GM18951 (cell line): ENCODE measurements around the gene C11orf16.
A peak's percentile ranks its signal among the peaks of the same experiment; 100 is the strongest.
"Not testable (repeated sequence)": the region's sequence is repeated elsewhere in the genome, so short reads cannot be mapped to it uniquely, and the experiment has no call there.

Source experiments
- POLR2A ChIP-seq: IDR thresholded peaks from 4 replicates; pipeline ENCODE4 v1.6.1; 2011; ENCODE audit warnings: mild to moderate bottlenecking; ENCODE audit not compliant: insufficient read length, insufficient read depth; ENCODE audit errors: extremely low read depth
- in situ Hi-C: fragments of 300-500 bp; cut with MboI; formaldehyde crosslinking; loops from one replicate; pipeline ENCODE4 v1.12.0; 2022; ENCODE audit warnings: low sequenced_read_pairs, mixed read lengths, inconsistent platforms; ENCODE audit not compliant: unreplicated experiment

Gene C11orf16

DNA sequence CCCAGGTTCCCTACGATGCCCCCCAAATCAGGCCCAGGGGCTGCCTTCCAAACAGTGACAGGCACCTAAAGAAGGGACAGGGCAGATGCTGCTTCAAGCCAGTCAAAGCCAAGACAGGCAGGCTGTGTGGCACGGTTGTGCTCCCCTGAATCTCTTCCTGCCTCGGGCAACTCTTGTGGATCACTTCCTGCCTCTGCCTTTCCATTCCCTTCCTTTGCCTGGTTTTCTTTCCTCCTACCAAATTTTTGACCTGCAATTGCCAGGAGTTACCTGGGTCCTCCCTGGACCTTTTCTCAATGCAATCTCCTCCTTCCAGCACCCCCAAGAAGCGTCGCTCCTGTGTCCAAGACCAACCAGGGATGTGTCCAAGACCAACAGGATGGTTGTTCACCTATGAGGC, 5.5 kb downstream of the C11orf16 start:
- no peak for TF ChIP-seq POLR2A
- in situ Hi-C loops = no loop called here

DNA sequence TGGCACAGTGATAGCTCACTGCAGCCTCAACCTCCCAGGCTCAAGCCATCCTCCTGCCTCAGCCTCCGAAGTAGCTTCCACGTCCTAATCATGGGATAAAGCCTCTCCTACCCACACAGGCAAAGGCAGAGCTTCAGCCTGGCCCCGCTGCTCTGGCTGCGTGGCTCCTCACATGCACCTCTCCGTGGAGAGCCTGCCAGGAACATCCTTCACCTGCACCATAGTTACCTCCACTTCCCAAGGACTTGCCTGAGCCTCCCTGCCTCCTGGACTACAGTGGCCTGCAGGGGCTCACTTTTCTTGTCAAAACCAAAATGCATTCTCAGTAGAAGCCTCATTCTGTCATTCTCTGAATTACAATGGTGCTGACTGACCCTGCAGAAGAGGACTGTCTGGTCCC, 6.5 kb downstream of the C11orf16 start:
- TF ChIP-seq POLR2A = no peak
- in situ Hi-C loops = no loop called here

DNA sequence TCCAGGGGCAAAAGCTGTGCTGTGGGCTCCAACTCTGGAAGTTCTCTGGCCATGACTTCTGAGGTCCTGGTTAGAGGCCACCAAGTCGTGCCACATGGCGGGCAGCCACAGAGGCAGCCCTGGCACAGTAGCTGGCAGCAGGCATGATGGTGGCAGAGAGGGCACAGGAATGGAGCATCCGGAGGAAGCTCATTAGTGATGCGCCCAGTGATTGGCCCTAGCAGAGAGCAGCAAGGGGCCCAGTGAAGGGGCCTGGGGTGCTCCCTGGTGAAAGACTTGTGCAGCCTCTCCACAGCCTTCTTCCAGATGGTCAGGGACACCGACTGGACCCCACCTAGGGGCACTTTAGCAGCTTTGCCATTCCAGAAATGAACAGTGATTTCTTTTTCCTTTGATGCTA, 7.0 kb downstream of the C11orf16 start:
- TF ChIP-seq POLR2A = no peak
- in situ Hi-C loops = no loop called here

DNA sequence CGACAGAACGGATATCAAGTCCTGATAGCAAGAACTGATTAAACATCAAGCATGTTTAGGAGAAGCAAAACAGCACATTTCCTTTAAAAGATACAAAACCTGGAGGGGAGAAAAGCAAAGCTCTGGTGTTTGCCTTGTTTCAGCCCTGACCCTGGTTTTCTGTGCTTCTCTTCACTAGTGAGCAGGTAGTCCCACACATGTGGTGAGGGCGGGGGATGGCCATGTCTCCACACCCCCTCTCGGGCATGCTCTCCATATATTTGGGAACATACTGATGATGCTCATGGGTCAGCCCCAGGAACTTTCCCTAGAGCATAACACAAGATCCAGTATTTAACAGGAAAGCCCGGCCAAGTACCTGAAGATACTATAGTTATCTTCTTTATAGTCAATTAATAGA, 10.1 kb downstream of the C11orf16 start:
- in situ Hi-C loops = no loop called here
- no peak for TF ChIP-seq POLR2A

DNA sequence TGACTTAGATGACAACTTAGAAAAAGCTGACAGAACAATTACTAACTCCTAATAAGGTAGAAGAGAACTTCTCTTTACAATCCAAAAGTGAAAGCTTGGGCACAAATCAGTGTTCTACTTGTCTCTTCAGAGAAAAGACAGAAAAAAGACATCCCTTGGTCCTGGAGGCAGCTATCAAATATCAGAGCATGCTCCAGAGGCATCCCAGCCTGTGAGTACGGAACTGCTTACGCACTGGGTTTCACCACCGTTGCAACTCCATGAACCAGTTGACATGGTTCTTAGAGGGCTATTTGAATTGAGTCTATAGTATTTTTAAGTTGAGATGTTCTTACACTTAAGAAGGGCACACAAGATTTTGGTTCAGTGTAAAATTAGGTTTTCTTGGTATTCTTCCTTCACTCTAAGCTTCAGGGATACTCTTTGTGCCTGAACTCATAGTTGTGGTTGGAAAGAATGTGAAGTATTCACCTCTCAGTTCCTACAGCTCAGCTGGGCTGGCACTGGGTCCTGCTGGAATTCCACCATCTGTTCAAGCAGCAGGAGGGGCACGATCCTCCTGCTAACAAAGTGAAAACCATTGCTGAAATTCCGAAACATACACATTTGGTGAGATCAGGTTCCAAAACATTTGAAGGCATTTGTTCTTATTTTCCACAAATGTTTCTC, 15.5 kb downstream of the C11orf16 start:
- TF ChIP-seq POLR2A = no peak

DNA sequence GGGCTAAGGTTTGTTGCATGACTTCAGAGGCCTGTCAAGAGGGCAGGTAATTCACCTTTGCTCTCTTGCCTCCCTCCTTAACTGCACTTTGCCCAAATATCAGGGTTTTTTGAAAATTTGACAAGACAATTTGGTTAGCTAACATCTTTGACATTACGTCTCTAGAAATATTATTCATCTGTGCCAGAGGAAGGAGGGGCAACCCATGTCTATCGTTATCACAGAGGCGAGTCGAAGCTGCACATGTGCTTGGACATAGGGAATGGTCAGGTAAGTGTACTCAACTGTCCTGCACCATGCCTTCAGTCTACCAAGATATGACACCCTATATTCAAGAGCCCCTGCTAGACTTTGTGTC, 18.1 kb downstream of the C11orf16 start:
- TF ChIP-seq POLR2A = no peak
- in situ Hi-C loops = no loop called here

More for the DNA sequence above, 15.5 kb downstream of the C11orf16 start:
- in situ Hi-C loops = no loop called here

DNA sequence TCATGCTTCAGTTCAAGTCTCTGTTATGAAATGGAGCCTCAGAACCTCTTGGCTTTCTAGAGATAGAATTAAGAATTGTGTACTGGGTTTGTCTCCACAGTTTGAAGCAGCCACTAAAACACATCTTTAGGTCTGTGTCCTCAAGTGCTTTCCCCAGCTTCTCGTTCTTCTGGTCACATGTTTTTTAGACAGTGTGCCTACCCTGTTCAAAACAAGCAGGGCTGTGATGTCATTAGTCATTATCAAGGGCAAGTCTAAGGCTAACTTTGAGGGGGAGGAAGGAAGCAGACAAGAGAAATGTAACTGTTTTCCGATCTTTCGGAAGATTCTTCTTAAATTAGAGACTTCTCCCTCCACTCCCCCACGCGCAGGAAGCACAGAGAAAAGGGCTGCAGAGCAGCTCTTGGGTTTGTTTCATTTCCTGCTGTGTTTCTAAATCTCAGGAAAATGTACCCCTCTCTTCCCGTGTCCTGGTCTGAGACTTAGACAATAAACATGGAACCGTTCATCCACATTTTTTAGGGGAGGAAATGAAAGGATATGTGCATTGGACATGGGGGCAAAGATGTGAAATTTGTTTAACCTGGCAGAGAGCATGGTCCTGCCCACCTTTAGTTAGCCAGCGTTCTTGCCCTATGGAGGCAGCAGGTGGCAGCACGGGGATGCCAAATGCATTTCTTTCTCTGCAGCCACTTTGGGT, 18.6 kb downstream of the C11orf16 start:
- no peak for TF ChIP-seq POLR2A
- in situ Hi-C loops = no loop called here

DNA sequence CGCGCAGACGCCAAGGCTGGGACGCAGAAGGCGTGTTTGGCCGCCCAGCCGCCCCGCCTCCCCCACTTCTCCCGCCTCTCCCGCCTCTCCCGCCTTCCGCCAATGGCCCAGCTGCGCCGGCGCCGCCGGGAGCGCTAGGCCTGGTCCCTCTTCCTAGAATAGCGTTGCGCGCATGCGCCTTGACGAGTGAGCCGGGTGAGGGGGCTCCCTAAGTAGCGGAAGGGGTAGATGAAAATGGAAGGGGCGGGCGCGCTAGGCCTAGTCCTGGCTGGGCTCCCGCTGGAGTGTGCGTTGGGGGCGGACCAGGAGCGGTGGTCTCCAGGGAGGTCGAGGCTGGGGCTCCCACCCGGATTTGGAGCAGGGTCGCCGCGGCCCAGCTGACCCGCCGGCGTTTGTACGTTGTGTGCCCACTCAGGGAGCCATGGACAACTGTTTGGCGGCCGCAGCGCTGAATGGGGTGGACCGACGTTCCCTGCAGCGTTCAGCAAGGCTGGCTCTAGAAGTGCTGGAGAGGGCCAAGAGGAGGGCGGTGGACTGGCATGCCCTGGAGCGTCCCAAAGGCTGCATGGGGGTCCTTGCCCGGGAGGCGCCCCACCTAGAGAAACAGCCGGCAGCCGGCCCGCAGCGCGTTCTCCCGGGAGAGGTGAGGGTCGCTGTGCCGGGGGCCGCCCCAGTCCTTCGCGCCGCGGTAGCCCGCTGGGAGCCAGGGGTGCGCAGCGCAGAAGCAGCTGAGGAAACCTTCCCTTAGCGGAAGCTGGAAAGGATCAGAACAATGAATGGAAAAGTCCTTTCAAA, 21.5 kb downstream of the C11orf16 start, which contains the start of gene AKIP1:
AKIP1 (plus strand) TSS at position 161 of the 795 bp plus-strand sequence; CDS start at position 422, 261 bp downstream.
- in situ Hi-C loops = no loop called here

DNA sequence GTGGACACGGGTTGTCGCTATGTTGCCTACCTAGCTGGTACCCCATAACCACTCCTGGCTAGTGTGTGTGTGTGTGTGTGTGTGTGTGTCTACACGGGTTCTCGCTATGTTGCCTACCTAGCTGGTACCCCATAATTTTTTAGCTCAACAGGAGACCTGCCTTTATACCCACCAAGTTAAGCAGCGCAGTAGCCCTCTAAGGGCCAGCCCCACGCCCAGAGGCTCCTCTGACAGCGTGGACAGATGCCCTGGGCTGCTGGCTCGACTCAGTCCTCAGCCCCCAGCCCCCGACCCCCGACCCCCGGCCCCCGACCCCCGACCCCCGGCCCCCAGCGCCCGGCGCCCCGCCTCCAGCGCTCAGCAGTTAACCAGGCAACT, 22.1 kb downstream of the C11orf16 start:
- no peak for TF ChIP-seq POLR2A
- in situ Hi-C loops = no loop called here

More for the DNA sequence above, 21.5 kb downstream of the C11orf16 start, which contains the start of gene AKIP1:
- TF ChIP-seq POLR2A = peak; percentile 75

DNA sequence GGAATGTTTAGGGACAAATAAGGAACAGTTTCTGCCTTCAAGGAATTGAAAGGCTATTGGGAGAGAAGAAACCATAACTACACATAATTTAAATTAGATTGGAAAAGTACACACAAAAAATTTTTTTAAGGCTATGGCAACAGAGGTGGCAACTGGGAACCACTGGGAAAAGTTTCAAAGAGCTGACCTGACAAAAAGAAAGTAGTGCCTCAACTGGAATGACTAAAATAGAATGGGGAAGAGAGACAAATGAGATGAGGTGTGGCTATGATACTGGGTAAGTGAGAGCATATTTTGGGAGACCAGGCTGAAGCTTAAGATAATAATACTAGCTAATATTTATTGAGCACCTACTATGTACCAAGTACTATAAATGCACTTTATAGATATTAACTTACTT, 24.6 kb downstream of the C11orf16 start:
- no peak for TF ChIP-seq POLR2A
- in situ Hi-C loops = no loop called here

DNA sequence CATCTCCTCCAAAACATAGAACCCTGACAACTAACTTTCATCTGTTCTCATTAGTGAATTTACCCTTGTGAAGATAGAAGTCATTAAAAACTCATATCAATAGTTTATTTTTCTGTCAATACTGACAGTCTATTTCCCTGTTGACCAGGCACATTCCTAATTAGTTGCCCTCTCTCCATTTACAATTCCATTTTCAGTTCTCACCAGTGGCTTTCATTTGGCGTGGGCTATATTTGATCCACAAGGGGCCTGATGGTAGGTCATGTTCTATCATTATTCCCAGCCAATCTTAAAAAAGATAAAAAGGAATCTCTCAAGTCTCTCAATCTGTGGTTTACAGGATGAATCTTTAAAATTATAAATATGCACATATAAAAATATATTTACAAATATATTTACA, 25.6 kb downstream of the C11orf16 start:
- no peak for TF ChIP-seq POLR2A
- in situ Hi-C loops = no loop called here

DNA sequence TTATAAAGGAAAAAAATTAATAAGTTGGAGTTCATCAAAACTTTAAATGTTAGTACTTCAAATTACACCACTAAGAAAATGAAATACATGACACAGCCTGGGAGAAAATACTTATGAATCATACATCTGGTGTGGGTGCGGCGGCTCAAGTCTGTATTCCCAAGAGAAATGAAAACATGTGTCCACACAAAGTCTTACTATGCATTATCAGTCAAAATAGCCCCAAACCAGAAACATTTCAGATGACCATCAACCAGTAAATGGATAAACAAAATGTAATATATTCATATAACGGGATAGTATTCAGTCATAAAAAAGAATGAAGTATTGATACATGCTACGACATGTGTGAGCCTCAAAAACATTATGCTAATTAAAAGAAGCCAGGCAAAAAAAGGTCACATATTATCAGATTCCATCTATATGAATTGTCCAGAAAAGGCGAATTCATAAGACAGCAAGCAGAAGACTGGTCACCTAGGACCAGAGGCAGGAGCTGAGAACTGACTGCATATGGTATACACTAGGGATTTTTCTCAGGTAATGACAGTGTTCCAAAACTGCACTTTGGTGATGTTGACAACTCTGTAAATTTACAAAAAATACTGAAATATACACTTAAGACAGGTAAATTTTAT, 27.1 kb downstream of the C11orf16 start:
- in situ Hi-C loops = no loop called here
- TF ChIP-seq POLR2A = no peak

DNA sequence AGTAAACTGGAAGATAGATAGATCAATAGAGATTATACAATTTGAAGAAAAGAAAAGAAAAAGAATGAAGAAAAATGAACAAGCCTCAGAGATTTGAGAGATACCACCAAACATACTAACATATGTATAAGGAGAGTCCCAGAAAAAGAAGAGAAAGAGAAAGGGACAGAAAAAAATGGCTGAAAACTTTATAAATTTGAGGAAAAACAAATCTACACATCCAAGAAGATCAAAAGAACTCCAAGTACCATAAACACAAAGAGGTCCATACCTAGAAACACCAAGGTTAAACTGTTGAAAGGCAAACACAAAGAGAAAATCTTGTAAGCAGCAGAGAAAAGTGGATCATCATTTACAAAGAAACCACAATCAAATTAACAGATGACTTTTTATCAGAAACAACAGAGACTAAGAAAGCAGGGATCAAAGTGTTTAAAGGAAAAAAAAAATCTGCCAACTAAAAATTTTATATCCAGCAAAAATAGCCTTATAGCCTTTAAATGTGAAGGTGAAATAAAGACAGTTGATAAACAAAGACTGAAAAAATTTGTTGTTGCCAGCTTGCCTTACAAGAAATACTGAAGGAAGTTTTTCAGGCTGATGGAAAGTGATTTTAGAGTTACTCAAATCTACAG, 33.5 kb downstream of the C11orf16 start:
- in situ Hi-C loops = no loop called here
- TF ChIP-seq POLR2A = no peak

DNA sequence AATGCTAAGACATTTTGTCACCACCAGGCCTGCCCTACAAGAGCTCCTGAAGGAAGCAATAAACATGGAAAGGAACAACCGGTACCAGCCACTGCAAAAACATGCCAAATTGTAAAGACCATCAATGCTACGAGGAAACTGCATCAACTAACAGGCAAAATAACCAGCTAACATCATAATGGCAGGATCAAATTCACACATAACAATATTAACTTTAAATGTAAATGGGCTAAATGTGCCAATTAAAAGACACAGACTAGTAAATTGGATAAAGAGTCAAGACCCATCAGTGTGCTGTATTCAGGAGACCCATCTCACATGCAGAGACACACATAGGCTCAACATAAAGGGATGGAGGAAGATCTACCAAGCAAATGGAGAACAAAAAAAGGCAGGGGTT, 41.6 kb downstream of the C11orf16 start:
- in situ Hi-C loops = not testable (repeated sequence)
